NCI-H2196 (cell line): ENCODE data around the gene CROT.

ENCODE experiments used
- DNase-seq: peaks from one replicate; lab custom pipeline; 2025; ENCODE audit not compliant: unreplicated experiment; lab: John Stamatoyannopoulos, UW

Gene CROT, protein sequence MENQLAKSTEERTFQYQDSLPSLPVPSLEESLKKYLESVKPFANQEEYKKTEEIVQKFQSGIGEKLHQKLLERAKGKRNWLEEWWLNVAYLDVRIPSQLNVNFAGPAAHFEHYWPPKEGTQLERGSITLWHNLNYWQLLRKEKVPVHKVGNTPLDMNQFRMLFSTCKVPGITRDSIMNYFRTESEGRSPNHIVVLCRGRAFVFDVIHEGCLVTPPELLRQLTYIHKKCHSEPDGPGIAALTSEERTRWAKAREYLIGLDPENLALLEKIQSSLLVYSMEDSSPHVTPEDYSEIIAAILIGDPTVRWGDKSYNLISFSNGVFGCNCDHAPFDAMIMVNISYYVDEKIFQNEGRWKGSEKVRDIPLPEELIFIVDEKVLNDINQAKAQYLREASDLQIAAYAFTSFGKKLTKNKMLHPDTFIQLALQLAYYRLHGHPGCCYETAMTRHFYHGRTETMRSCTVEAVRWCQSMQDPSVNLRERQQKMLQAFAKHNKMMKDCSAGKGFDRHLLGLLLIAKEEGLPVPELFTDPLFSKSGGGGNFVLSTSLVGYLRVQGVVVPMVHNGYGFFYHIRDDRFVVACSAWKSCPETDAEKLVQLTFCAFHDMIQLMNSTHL

GRCh38 chr7:87345166-87345927, at the start of gene CROT:
CROT (plus strand) TSS chr7:87345664; CDS start chr7:87349069, 3,405 bp downstream.
- peak; percentile 89 for DNase-seq

- DNase-seq: no peak
Observed at GRCh38 chr7:87300756-87301155, 44.7 kb upstream of the CROT start.

- DNase-seq: no peak
Observed at GRCh38 chr7:87310790-87311419, 34.6 kb upstream of the CROT start.

GRCh38 chr7:87312215-87312865, 33.1 kb upstream of the CROT start:
- DNase-seq: peak; percentile 61

GRCh38 chr7:87316097-87316700, 29.3 kb upstream of the CROT start:
- DNase-seq: no peak

DNA sequence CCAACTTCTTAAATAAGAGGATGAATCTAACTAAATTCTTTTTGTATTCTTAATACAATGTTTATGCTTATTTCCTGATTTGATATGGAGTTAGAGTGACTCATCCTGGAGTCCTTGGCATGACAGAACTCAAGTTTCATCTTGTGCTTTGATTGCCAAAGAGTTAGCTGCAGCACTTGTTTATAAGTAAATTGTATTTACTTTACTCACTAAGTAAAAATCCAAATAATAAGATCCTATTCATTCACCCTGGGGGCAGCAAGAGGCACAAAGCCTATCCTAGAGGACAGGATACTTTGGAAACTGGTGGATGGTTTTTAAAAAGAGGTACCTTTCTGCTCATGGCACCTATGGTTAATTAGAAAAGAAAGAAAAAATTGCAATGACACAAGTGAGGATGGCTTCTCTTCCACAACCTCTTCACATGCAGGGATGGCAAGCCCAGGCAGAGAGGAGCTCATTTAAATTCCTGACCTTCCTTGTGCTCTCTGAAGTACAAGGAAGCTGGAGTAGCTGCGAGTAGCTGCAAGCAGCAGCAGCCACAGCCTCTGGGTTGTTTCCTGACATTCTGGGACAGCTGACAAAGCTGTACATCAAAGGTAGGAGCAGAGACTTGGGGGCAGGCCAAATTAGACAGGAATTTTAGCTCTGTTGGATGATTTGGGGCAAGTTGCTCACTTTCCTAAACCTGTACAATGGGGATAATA, 28.5 kb upstream of the CROT start:
- peak; percentile 7 for DNase-seq

DNA sequence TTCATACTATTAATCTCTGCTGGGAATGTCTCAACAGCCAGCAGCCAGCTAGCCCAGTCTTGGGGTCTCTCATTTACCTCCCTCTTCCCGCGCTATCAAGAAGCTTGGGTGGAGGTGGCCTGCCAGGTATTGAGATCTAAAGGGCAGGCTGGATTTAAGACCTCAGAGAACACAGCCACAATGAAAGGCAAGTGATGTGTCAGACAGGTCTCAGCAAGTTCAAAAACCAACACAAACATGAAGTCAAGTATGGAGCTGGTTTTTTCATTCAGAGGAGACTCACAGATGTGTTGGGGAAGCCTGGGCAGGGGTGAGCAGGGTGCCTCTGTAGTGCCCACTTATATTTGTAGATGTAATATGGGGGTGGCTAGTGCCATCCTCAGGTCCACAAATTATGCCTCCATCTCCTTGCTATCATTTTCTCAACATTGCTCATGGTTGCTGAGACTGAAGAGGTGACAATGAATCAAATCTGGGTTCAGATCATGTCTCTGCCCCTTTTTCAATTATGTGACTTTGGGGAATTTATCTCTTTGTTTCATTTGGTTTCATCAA, 27.7 kb upstream of the CROT start:
- DNase-seq: no peak

- DNase-seq: no peak
Observed at GRCh38 chr7:87318741-87319140, 26.7 kb upstream of the CROT start.

GRCh38 chr7:87319154-87319581, 26.3 kb upstream of the CROT start:
- peak; percentile 11 for DNase-seq

DNA sequence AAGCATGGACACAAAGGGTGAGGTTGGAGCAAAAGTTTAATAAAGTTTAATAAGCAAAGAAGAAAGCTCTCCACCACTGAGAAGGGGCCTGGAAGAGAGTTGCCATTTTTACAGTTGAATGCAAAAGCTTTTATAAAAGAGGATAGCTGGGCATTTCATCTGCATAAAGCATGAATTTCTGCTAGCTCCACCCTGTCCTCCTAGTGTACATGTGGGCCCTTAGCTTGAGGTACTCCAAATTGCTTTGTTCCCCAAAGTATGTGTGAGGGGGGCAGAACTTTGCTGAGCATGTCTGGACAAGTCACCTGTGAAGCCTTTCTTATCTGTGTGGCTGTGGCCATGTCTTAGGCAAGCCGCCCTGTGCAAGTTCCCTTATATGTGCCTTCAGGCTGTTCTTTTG, 22.6 kb upstream of the CROT start:
- no peak for DNase-seq

GRCh38 chr7:87325576-87326370, 19.7 kb upstream of the CROT start:
- DNase-seq: no peak

GRCh38 chr7:87328281-87328680, 17.2 kb upstream of the CROT start:
- DNase-seq: peak; percentile 16

GRCh38 chr7:87330316-87330715, 15.1 kb upstream of the CROT start:
- no peak for DNase-seq

DNA sequence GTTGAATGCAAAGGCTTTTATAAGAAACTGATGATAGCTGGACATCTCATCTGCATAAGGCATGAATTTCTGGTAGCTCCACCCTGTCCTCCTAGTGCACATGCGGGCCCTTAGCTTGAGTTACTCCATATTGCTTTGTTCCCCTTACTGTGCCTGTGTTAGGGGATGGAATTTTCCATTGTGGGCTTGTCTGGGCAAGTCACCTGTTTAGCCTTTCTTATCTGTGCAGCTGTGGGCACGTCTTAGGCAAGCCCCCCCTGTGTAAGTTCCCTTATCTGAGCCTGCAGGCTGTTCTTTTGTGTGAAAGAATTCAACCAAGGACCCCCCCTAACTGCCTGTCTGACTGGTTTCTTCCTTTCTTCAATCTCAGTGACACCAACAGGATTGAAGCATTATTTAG, 14.5 kb upstream of the CROT start:
- DNase-seq: no peak

DNA sequence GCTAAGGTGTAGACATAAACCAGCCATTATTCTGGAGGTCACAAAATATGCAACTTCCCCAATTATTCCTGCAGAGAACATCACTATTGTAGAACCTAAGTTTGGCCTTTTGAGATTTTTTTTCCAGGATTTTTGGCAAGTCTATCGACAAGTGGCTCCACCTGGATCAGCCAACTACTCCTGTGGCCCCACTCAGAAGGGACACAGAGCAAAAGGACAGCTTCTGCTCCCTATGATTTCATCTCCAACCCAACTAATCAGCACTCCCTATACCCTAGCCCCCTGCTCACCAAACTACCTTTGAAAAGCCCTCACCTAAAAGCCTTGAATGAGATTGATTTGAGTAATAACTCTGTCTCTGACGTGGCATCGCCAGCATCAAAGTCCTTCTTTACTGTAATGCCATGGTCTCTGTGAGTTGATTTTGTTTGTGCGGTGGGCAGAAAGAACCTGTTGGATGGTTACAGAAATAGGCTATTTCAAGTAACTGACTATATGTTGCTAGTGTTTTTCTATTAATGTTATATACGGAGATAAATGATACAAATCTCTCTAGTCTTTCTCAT, 13.7 kb upstream of the CROT start:
- no peak for DNase-seq

DNA sequence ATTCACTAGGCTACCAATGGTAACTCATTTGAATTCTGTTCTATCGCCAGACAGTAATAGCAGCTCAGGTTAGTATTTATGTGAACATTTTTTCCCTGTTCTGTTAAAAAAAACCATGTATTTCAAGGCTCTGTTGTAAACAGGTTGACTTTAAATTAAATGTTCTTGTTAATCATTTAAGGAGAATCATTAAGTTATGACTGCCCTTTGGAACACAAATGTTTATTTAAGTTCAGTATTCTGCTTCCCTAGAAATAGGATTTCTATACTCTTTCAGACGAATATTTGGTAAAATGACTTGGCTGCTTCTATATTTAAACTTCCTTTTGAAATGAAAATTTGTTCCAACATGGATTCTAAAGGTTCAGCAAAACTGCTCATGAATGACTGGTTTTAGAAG, 13.1 kb upstream of the CROT start:
- no peak for DNase-seq

DNA sequence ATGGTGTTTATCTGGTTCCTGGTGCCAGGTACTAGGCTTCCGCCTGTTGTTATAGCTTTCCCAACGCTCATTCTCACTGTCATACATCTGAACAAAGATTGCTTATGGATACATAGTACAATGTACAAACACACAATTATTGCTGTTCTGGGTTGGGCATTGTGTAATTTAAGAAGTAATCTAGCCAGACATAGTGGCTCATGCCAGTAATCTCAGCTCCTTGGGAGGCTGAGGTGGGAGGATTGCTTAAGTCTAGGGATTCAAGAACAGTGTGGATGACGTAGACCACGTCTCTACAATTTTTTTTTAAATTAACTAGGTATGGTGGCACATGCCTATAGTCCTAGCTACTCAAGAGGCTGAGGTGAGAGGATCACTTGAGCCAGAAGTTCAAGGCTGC, 9.3 kb upstream of the CROT start:
- no peak for DNase-seq

DNA sequence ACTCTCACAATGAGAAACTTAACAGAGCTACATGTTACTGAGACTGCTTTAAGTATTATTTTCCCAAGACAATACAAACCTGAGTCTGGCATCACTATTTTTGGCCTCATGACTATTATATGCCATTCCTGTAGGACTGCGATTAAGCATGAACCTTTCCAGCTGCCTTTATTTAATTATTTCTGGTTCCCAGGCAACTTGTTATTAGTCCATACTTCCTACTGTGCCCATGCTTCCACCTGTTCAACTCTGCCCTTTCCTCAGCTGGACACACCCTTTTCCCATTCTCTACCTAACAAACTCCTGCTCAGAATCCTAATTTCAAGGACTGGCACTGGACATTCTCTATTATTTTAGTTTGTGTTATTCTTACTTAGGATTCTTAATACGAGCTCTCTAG, 8.1 kb upstream of the CROT start:
- DNase-seq: no peak
